ENCODE data around the gene AKT1S1.

AKT1S1 gene

GRCh38 chr19:49921871-49922795, 45.0 kb upstream of the AKT1S1 start:
- TF ChIP-seq SUZ12 (IDR thresholded peaks at IDR 0.05; ENCODE audit: extremely low read depth, insufficient read depth, insufficient read length): no peak
- TF ChIP-seq ZNF274 (IDR thresholded peaks at IDR 0.05; ENCODE audit: low read depth, low read length): no peak
- no peak for TF ChIP-seq YY1 (IDR thresholded peaks at IDR 0.05; ENCODE audit: insufficient read depth, insufficient read length)
- Histone ChIP-seq H3K9me3 (ENCODE audit: insufficient read depth, low read length) (no peaks in the 10 kb centered on the region), H3K4me1 (ENCODE audit: insufficient read depth, insufficient read length) (peaks cover 36% of the 10 kb centered on the region), H3K36me3 (ENCODE audit: insufficient read depth, insufficient read length, low read length) (peaks cover 86% of the 10 kb centered on the region), H3K9ac (ENCODE audit: insufficient read length, low read depth) (no peak overlapping the region), H3K27me3 (ENCODE audit: insufficient read depth, insufficient read length) (no peaks in the 10 kb centered on the region), H3K4me3 (ENCODE audit: insufficient read length, low read depth) (no peak overlapping the region)
- no peak for DNase-seq (ENCODE audit: low read depth, low spot score)

- H3K9me3 ChIP-seq (ENCODE audit: insufficient read depth, low read length): no peaks in the 10 kb centered on the region
- no peak overlapping the region for H3K4me3 ChIP-seq (ENCODE audit: insufficient read length, low read depth)
- H3K36me3 ChIP-seq (ENCODE audit: insufficient read depth, insufficient read length, low read length): peaks cover 84% of the 10 kb centered on the region
- H3K27me3 ChIP-seq (ENCODE audit: insufficient read depth, insufficient read length): no peaks in the 10 kb centered on the region
- H3K4me1 ChIP-seq (ENCODE audit: insufficient read depth, insufficient read length): peaks cover 33% of the 10 kb centered on the region
- no peak overlapping the region for H3K9ac ChIP-seq (ENCODE audit: insufficient read length, low read depth)
- DNase-seq (ENCODE audit: low read depth, low spot score): no peak
- TF ChIP-seq SUZ12 (IDR thresholded peaks at IDR 0.05; ENCODE audit: extremely low read depth, insufficient read depth, insufficient read length) (no peak), YY1 (IDR thresholded peaks at IDR 0.05; ENCODE audit: insufficient read depth, insufficient read length) (no peak), ZNF274 (IDR thresholded peaks at IDR 0.05; ENCODE audit: low read depth, low read length) (no peak)
These were observed 43.6 kb upstream of the AKT1S1 start for GRCh38 chr19:49920624-49921363.

- Histone ChIP-seq H3K27me3 (ENCODE audit: insufficient read depth, insufficient read length) (no peaks in the 10 kb centered on the region), H3K4me1 (ENCODE audit: insufficient read depth, insufficient read length) (peaks cover 22% of the 10 kb centered on the region), H3K36me3 (ENCODE audit: insufficient read depth, insufficient read length, low read length) (peaks cover 85% of the 10 kb centered on the region), H3K9me3 (ENCODE audit: insufficient read depth, low read length) (no peaks in the 10 kb centered on the region), H3K4me3 (ENCODE audit: insufficient read length, low read depth) (no peak overlapping the region), H3K9ac (ENCODE audit: insufficient read length, low read depth) (no peak overlapping the region)
- TF ChIP-seq ZNF274 (IDR thresholded peaks at IDR 0.05; ENCODE audit: low read depth, low read length) (no peak), SUZ12 (IDR thresholded peaks at IDR 0.05; ENCODE audit: extremely low read depth, insufficient read depth, insufficient read length) (no peak), YY1 (IDR thresholded peaks at IDR 0.05; ENCODE audit: insufficient read depth, insufficient read length) (no peak)
- DNase-seq (ENCODE audit: low read depth, low spot score): no peak
These were observed 40.9 kb upstream of the AKT1S1 start for GRCh38 chr19:49918089-49918488.

GRCh38 chr19:49916839-49917733, 39.9 kb upstream of the AKT1S1 start:
- peak overlapping the region; percentile 8 for H3K9ac ChIP-seq (ENCODE audit: insufficient read length, low read depth)
- H3K9me3 ChIP-seq (ENCODE audit: insufficient read depth, low read length): no peaks in the 10 kb centered on the region
- TF ChIP-seq ZNF274 (IDR thresholded peaks at IDR 0.05; ENCODE audit: low read depth, low read length) (no peak), SUZ12 (IDR thresholded peaks at IDR 0.05; ENCODE audit: extremely low read depth, insufficient read depth, insufficient read length) (no peak), YY1 (IDR thresholded peaks at IDR 0.05; ENCODE audit: insufficient read depth, insufficient read length) (no peak)
- H3K4me3 ChIP-seq (ENCODE audit: insufficient read length, low read depth): no peak overlapping the region
- no peaks in the 10 kb centered on the region for H3K27me3 ChIP-seq (ENCODE audit: insufficient read depth, insufficient read length)
- DNase-seq (ENCODE audit: low read depth, low spot score): no peak
- peaks cover 17% of the 10 kb centered on the region for H3K4me1 ChIP-seq (ENCODE audit: insufficient read depth, insufficient read length)
- peaks cover 84% of the 10 kb centered on the region for H3K36me3 ChIP-seq (ENCODE audit: insufficient read depth, insufficient read length, low read length)

GRCh38 chr19:49915271-49915670, 38.1 kb upstream of the AKT1S1 start:
- no peak overlapping the region for H3K4me3 ChIP-seq (ENCODE audit: insufficient read length, low read depth)
- peaks cover 5% of the 10 kb centered on the region for H3K4me1 ChIP-seq (ENCODE audit: insufficient read depth, insufficient read length)
- DNase-seq (ENCODE audit: low read depth, low spot score): no peak
- H3K36me3 ChIP-seq (ENCODE audit: insufficient read depth, insufficient read length, low read length): peaks cover 80% of the 10 kb centered on the region
- no peaks in the 10 kb centered on the region for H3K9me3 ChIP-seq (ENCODE audit: insufficient read depth, low read length)
- no peaks in the 10 kb centered on the region for H3K27me3 ChIP-seq (ENCODE audit: insufficient read depth, insufficient read length)
- TF ChIP-seq SUZ12 (IDR thresholded peaks at IDR 0.05; ENCODE audit: extremely low read depth, insufficient read depth, insufficient read length) (no peak), ZNF274 (IDR thresholded peaks at IDR 0.05; ENCODE audit: low read depth, low read length) (no peak), YY1 (IDR thresholded peaks at IDR 0.05; ENCODE audit: insufficient read depth, insufficient read length) (no peak)
- no peak overlapping the region for H3K9ac ChIP-seq (ENCODE audit: insufficient read length, low read depth)

GRCh38 chr19:49913720-49914119, 36.6 kb upstream of the AKT1S1 start:
- Histone ChIP-seq H3K9ac (ENCODE audit: insufficient read length, low read depth) (no peak overlapping the region), H3K4me3 (ENCODE audit: insufficient read length, low read depth) (no peak overlapping the region), H3K27me3 (ENCODE audit: insufficient read depth, insufficient read length) (no peaks in the 10 kb centered on the region), H3K4me1 (ENCODE audit: insufficient read depth, insufficient read length) (peaks cover 6% of the 10 kb centered on the region), H3K36me3 (ENCODE audit: insufficient read depth, insufficient read length, low read length) (peaks cover 86% of the 10 kb centered on the region), H3K9me3 (ENCODE audit: insufficient read depth, low read length) (no peaks in the 10 kb centered on the region)
- no peak for DNase-seq (ENCODE audit: low read depth, low spot score)
- no peak for TF ChIP-seq ZNF274 (IDR thresholded peaks at IDR 0.05; ENCODE audit: low read depth, low read length)
- no peak for TF ChIP-seq YY1 (IDR thresholded peaks at IDR 0.05; ENCODE audit: insufficient read depth, insufficient read length)
- TF ChIP-seq SUZ12 (IDR thresholded peaks at IDR 0.05; ENCODE audit: extremely low read depth, insufficient read depth, insufficient read length): no peak
